GM12873 (cell line): ENCODE results near the gene AK8.

Experiments
- TF ChIP-seq, protein P1 (sequence below): IDR thresholded peaks from 2 replicates; pipeline ENCODE4 v1.5.1; 2012; ENCODE audit warnings: low read depth, mild to moderate bottlenecking, moderate library complexity, low read length, control low read depth; ENCODE audit not compliant: insufficient read depth; ENCODE audit errors: missing control alignments

Gene AK8

DNA sequence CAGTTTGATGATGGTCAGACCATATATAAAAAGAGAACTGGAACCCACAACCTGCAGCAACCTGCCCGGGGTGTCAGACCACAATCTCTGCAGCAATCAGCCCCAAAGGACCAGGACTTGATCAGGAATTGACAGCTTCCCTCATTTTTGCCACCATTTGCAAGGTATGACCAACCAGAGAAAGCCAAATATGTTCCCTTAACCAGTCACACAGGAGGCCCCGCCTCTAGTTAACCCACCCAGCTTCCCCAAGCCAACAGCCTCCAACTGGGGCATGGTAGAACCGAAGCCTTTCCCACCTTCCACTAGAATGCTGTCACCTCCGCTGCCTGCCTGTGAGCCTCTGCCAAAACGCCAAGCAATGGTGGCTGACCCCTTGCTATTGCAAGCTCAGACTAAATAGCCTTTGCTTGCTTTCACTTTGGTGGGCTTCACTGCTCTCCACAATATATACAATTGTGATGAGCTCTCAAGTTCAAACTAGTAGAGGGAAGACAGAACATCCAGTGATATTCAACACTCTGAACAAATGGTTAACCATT lies 86.3 kb downstream of the AK8 start:
- TF ChIP-seq, protein P1, sequence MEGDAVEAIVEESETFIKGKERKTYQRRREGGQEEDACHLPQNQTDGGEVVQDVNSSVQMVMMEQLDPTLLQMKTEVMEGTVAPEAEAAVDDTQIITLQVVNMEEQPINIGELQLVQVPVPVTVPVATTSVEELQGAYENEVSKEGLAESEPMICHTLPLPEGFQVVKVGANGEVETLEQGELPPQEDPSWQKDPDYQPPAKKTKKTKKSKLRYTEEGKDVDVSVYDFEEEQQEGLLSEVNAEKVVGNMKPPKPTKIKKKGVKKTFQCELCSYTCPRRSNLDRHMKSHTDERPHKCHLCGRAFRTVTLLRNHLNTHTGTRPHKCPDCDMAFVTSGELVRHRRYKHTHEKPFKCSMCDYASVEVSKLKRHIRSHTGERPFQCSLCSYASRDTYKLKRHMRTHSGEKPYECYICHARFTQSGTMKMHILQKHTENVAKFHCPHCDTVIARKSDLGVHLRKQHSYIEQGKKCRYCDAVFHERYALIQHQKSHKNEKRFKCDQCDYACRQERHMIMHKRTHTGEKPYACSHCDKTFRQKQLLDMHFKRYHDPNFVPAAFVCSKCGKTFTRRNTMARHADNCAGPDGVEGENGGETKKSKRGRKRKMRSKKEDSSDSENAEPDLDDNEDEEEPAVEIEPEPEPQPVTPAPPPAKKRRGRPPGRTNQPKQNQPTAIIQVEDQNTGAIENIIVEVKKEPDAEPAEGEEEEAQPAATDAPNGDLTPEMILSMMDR, result no peak

DNA sequence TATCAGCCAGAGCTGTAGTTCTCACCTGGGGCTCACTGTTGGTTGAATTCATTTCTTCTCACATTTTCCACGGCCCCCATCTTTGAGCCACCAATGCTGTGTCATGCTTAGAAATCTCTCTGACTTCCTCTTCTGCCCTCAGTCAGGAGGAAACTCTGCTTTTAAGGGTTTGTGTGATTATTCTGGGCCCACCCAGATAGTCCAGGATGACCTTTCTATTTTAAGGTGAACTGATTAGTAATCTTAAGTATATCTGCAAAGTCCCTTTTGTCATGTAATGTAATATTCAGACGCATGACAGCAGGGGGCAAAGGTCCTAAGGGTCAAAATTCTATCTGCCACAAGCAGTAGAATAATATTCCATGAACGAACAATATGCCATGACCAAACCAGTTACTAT lies 88.4 kb downstream of the AK8 start:
- TF ChIP-seq, protein P1, result no peak

DNA sequence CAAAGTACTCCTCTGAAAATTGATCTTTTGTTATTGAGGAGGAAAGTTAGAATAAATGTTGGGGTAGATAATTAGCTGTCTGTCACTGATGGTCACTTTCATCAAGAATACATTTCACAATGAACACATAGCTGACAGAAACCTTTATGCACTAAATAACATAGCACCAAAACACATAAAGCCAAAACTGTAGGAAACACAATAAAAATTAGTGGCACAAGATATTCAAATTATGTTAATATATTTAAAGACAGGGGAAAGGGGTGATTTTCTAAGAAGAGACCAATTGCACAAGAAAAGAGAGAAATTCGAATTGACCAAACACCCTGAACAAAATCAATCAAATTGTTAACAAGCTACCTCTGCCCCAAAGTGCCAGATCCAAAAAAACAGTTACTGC lies 89.7 kb downstream of the AK8 start:
- TF ChIP-seq, protein P1, result no peak

DNA sequence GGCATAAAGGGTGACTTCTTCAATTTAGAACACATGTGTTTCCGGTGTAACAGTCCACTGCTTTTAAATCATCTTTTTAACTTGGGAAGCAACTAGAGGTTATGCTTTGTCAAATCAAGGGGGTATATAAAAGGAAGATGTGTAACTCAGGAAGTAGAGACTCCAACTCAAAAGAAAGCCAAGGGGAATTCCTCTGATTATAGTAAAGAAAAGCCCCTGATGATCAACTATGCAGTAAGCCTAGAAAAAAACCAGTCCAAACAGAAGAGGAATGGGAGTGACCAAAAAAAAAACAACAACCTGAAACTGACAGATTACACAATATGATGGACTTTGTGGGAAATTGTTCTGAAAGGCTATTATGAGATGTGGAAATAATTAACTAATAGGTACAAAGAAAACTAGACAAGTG lies 90.3 kb downstream of the AK8 start:
- TF ChIP-seq, protein P1, result no peak

DNA sequence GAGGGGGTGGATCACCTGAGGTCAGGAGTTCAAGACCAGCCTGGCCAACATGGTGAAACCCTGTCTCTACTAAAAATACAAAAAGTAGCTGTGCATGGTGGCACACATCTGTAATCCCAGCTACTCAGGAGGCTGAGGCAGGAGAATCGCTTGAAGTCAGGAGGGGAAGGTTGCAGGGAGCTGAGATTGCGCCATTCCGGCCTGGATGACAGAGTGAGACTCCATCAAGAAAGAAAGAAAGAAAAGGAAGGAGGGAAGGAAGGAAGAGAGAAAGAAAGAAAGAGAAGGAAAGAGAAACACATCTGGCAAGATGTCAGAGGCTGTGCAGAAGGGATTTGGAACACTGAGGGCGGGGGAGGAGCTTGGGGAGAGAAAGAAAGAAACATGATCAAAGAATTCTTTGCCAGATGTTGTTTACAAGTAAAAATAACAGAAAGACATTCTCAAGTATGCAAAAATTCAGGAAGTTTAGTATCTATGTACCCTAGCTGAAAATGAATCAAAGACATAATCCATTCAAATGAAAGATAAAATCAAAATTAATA lies 93.7 kb downstream of the AK8 start:
- TF ChIP-seq, protein P1, result no peak

DNA sequence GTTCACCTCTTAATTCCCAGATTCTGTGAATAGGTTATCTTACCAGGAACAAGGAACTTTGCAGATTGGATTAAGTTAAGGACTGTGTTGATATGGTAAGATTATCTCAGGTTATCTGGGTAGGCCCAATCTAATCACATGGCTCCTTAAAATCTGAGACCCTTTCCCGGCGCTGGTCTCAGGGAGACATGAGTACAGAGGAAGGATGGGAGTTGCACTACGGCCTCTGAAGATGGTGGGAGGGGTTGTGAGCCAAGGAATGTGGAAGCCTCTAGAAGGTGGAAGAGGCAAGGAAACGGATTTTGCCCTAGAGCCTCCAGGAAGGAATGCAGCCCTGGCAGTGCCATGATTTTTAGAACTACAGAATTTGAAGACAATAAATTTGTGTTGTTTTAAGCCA lies 95.1 kb downstream of the AK8 start:
- TF ChIP-seq, protein P1, result no peak

DNA sequence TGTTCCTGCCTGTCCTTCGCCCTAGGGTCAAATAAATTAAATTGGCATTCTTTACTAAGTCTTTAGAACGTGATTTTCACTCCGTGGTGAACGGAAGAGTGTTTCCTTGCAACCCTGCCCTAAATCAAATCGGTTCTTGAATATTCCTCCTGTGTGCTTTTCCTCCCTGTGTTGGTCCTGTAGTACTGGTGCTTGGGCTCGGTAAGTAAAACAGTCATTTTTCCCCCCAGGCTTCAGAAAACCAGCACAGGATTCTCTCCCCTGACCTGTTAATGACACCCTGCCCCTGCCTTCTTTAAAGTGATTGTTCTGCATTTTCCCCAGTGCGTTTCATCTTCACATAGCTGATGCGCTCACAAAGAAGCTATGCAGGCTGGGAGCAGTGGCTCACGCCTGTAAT lies 96.0 kb downstream of the AK8 start:
- TF ChIP-seq, protein P1, result no peak
